ENCODE results near the gene GNB5. TPM values are rescaled to one million over a fixed set of nuclear protein-coding genes. Genes with fewer than 3 reads are reported as not detected.

Gene GNB5
- total and polyA plus RNA-seq, 2 of the 13 experiments (the other 11 are each of a cell fraction or from before 2014, with no cell fraction given) = 13.7 to 14.4 TPM

DNA sequence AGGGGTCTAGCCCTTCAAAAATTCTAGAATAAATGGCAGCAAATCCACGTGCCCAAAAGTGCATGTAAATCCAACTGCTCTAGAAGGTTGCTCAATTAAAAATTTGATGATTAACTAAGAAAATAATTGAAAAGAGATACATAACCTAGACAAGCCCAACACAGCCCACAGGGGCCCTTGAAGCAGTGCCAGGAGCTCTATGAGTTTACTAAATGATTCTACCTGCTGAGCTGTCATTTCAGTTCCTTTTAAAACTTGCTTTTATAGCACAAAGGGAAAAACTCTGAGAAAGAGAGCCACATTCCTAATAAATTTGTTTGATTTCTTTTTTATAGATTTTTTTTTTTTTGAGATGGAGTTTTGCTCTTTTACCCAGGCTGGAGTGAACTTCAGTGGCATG is 38.9 kb upstream of the GNB5 start:
- no TSS peak for BruUV-seq (replicated peaks)
- intact Hi-C loops (cut with micrococcal nuclease; ENCODE audit: unreplicated experiment) = no loop called here
- H3K27me3 ChIP-seq (ENCODE audit: control insufficient read depth in 1 of 2, insufficient read depth in 2 of 2, low read length in 2 of 2) = no peaks in the 10 kb centered on the region
- TF ChIP-seq, protein P1, sequence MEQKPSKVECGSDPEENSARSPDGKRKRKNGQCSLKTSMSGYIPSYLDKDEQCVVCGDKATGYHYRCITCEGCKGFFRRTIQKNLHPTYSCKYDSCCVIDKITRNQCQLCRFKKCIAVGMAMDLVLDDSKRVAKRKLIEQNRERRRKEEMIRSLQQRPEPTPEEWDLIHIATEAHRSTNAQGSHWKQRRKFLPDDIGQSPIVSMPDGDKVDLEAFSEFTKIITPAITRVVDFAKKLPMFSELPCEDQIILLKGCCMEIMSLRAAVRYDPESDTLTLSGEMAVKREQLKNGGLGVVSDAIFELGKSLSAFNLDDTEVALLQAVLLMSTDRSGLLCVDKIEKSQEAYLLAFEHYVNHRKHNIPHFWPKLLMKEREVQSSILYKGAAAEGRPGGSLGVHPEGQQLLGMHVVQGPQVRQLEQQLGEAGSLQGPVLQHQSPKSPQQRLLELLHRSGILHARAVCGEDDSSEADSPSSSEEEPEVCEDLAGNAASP (CRISPR knock-in tag; IDR thresholded peaks at IDR 0.05; ENCODE audit: borderline replicate concordance) = no peak
- TF ChIP-seq ETV5 (CRISPR knock-in tag; IDR thresholded peaks at IDR 0.05; ENCODE audit: borderline replicate concordance) (no peak), KLF13 (CRISPR knock-in tag; IDR thresholded peaks at IDR 0.05) (no peak), RBAK (CRISPR knock-in tag; IDR thresholded peaks at IDR 0.05) (no peak), NFKBIZ (CRISPR knock-in tag; IDR thresholded peaks at IDR 0.05) (no peak), ZFP1 (CRISPR knock-in tag; IDR thresholded peaks at IDR 0.05) (no peak), ZNF83 (CRISPR knock-in tag; IDR thresholded peaks at IDR 0.05; ENCODE audit: borderline replicate concordance) (no peak), STAT5B (CRISPR knock-in tag; IDR thresholded peaks at IDR 0.05) (no peak), ZNF549 (CRISPR knock-in tag; IDR thresholded peaks at IDR 0.05) (no peak)
- TF ChIP-seq, protein P2, sequence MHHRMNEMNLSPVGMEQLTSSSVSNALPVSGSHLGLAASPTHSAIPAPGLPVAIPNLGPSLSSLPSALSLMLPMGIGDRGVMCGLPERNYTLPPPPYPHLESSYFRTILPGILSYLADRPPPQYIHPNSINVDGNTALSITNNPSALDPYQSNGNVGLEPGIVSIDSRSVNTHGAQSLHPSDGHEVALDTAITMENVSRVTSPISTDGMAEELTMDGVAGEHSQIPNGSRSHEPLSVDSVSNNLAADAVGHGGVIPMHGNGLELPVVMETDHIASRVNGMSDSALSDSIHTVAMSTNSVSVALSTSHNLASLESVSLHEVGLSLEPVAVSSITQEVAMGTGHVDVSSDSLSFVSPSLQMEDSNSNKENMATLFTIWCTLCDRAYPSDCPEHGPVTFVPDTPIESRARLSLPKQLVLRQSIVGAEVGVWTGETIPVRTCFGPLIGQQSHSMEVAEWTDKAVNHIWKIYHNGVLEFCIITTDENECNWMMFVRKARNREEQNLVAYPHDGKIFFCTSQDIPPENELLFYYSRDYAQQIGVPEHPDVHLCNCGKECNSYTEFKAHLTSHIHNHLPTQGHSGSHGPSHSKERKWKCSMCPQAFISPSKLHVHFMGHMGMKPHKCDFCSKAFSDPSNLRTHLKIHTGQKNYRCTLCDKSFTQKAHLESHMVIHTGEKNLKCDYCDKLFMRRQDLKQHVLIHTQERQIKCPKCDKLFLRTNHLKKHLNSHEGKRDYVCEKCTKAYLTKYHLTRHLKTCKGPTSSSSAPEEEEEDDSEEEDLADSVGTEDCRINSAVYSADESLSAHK (CRISPR knock-in tag; IDR thresholded peaks at IDR 0.05; ENCODE audit: borderline replicate concordance) = no peak
- TF ChIP-seq, protein P3, sequence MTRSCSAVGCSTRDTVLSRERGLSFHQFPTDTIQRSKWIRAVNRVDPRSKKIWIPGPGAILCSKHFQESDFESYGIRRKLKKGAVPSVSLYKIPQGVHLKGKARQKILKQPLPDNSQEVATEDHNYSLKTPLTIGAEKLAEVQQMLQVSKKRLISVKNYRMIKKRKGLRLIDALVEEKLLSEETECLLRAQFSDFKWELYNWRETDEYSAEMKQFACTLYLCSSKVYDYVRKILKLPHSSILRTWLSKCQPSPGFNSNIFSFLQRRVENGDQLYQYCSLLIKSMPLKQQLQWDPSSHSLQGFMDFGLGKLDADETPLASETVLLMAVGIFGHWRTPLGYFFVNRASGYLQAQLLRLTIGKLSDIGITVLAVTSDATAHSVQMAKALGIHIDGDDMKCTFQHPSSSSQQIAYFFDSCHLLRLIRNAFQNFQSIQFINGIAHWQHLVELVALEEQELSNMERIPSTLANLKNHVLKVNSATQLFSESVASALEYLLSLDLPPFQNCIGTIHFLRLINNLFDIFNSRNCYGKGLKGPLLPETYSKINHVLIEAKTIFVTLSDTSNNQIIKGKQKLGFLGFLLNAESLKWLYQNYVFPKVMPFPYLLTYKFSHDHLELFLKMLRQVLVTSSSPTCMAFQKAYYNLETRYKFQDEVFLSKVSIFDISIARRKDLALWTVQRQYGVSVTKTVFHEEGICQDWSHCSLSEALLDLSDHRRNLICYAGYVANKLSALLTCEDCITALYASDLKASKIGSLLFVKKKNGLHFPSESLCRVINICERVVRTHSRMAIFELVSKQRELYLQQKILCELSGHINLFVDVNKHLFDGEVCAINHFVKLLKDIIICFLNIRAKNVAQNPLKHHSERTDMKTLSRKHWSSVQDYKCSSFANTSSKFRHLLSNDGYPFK (CRISPR knock-in tag; IDR thresholded peaks at IDR 0.05; ENCODE audit: borderline replicate concordance) = no peak

More for the DNA sequence above, 38.9 kb upstream of the GNB5 start:
- ATAC-seq (no peak), FAIRE-seq (no peak), DNase-seq (ENCODE audit: low spot score) (no peak)
- Histone ChIP-seq H3K4me3 (replicated peaks in 1 of 3; ENCODE audit: insufficient read depth in 1 of 3, low read depth in 2 of 3, low read length in 3 of 3) (no peak overlapping the region), H3K9ac (ENCODE audit: insufficient read depth, low read depth, low read length) (no peak overlapping the region), H2AFZ (ENCODE audit: low read length) (no peak overlapping the region), H3K36me3 (replicated peaks in 1 of 2; ENCODE audit: control insufficient read depth in 1 of 2, insufficient read depth in 2 of 2, low read length in 2 of 2) (peaks cover 10 to 46% of the 10 kb centered on the region in 2 experiments), H3K4me1 (ENCODE audit: insufficient read depth, low read length) (no peaks in the 10 kb centered on the region), H3K4me2 (ENCODE audit: low read depth, low read length) (no peak overlapping the region), H4K20me1 (ENCODE audit: insufficient read depth, low read length) (no peaks in the 10 kb centered on the region), H3K9me3 (ENCODE audit: low read length) (no peaks in the 10 kb centered on the region), H3K79me2 (ENCODE audit: insufficient read depth, low read length) (no peaks in the 10 kb centered on the region), H3K27ac (ENCODE audit: extremely low read length, insufficient read depth, low read length) (no peak overlapping the region)
- ChIA-PET POLR2A (no interaction called here), CTCF (ENCODE audit: low intra/inter-chr PET ratio, low total read pairs) (no interaction called here)
- in situ Hi-C loops (cut with HindIII; ENCODE audit: extremely low pct_ligation_motif_present, low pct_unique_long_range_greater_than_20kb) = no loop called here
- WGBS (ENCODE audit: low lambda C conversion rate) = 94% methylated on average over 1 of the region's 1 CpG

Data from HepG2 (cell line).